PC-9 (cell line): ENCODE data around the gene CALN1. TPM values are rescaled to one million over a fixed set of nuclear protein-coding genes. Genes with fewer than 3 reads are reported as not detected.

ENCODE experiments used
- BruUV-seq: library from RNA; stranded (reverse); fragments of 400-500 nt; replicated peaks from 2 replicates; lab custom pipeline; 2021; lab: Mats Ljungman, UMichigan
- CTCF ChIA-PET: fragments of 300-600 bp; sonication (Branson Sonifier 250); formaldehyde crosslinking; loops from one replicate; lab custom pipeline; 2022; ENCODE audit warnings: antibody characterized with exemption; lab: Charles Lee
- POLR2A ChIA-PET: fragments of 300-600 bp; sonication (Branson Sonifier 250); formaldehyde crosslinking; loops from one replicate; lab custom pipeline; 2022; ENCODE audit warnings: antibody characterized with exemption; ENCODE audit not compliant: unreplicated experiment; lab: Charles Lee
- DNase-seq, 2 experiments: peaks; one replicate each; pipeline versions ENCODE4 v3.0.0 to v3.0.0-alpha.2; 2015 to 2022; ENCODE audit warnings: mixed read lengths in 1 of 2
- H2AFZ ChIP-seq: fragments of 200-600 bp; sonication (generic); 2 replicates; pipeline ENCODE4 v1.8.1; 2017; ENCODE audit warnings: antibody characterized with exemption
- H3F3A ChIP-seq: fragments of 200-600 bp; sonication (generic); 2 replicates; pipeline ENCODE4 v1.8.1; 2017; ENCODE audit warnings: antibody characterized with exemption, mild to moderate bottlenecking, low read depth; ENCODE audit not compliant: insufficient read depth
- H3K27ac ChIP-seq: fragments of 200-600 bp; sonication (generic); 2 replicates; pipeline ENCODE4 v1.6.1; 2016; ENCODE audit warnings: mixed run types
- H3K27me3 ChIP-seq: fragments of 200-600 bp; sonication (generic); 2 replicates; pipeline ENCODE4 v1.6.1; 2016; ENCODE audit warnings: low read depth, mixed run types; ENCODE audit not compliant: insufficient read depth
- H3K36me3 ChIP-seq: fragments of 200-600 bp; sonication (generic); 2 replicates; pipeline ENCODE4 v1.6.1; 2016; ENCODE audit warnings: low read depth, mixed run types
- H3K4me1 ChIP-seq: fragments of 200-600 bp; sonication (generic); replicated peaks from 2 replicates; pipeline ENCODE4 v1.6.1; 2016; ENCODE audit warnings: mixed run types; ENCODE audit not compliant: insufficient read depth
- H3K4me2 ChIP-seq: fragments of 200-600 bp; sonication (generic); 2 replicates; pipeline ENCODE4 v1.6.1; 2017; ENCODE audit warnings: mixed run types
- H3K4me3 ChIP-seq: fragments of 200-600 bp; sonication (generic); 2 replicates; pipeline ENCODE4 v1.6.1; 2016; ENCODE audit warnings: mixed run types
- H3K79me2 ChIP-seq: fragments of 200-600 bp; sonication (generic); 2 replicates; pipeline ENCODE4 v1.6.1; 2017; ENCODE audit warnings: low read depth, mixed run types
- H3K9me2 ChIP-seq: fragments of 200-600 bp; sonication (generic); 2 replicates; pipeline ENCODE4 v1.8.1; 2017; ENCODE audit warnings: mild to moderate bottlenecking; ENCODE audit not compliant: insufficient read depth
- H3K9me3 ChIP-seq: fragments of 200-600 bp; sonication (generic); 2 replicates; pipeline ENCODE4 v1.8.1; 2016; ENCODE audit warnings: low read depth; ENCODE audit not compliant: insufficient read depth
- H4K20me1 ChIP-seq: fragments of 200-600 bp; sonication (generic); 2 replicates; pipeline ENCODE4 v1.8.1; 2017; ENCODE audit not compliant: insufficient read depth
- EZH2 ChIP-seq: fragments of 200-600 bp; sonication (generic); IDR thresholded peaks from 2 replicates; pipeline ENCODE4 v1.8.0; 2017; ENCODE audit warnings: antibody characterized with exemption, low read depth
- intact Hi-C: fragments of 100-400 bp; cut with micrococcal nuclease; formaldehyde crosslinking; loops from one replicate; pipeline ENCODE4 v1.10.0; 2022; ENCODE audit not compliant: unreplicated experiment
- total RNA-seq: library from RNA; stranded (reverse); gene quantifications from 2 replicates; pipeline ENCODE4 v1.2.3, GENCODE V29; 2021
- TF ChIP-seq, protein P1 (sequence below): fragments of 200-600 bp; sonication (generic); conservative IDR thresholded peaks from 2 replicates; pipeline ENCODE4 v1.6.1; 2017; ENCODE audit warnings: mixed run types, antibody characterized with exemption, mild to moderate bottlenecking, moderate library complexity

CALN1 gene
- total RNA-seq, 1 experiment from 2014 or later = not detected

DNA sequence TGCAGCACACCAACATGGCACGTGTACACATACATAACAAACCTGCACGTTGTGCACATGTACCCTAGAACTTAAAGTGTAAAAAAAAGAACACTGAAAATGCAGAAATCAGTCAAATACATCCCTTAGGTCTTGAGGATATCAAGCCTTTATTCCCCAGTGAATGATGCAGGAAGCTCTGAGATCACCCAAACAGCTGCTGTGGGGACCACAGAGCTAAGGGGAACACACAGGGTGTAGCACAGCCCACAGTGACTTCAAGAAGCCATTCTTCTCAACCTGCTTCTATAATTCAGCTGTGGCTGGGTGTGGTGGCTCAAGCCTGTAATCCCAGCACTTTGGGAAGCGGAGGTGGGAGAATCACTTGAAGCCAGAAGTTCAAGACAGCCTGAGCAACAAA, 314.9 kb downstream of the CALN1 start:
- CTCF ChIA-PET = no interaction called here
- Histone ChIP-seq H2AFZ (no peak overlapping the region), H4K20me1 (no peaks in the 10 kb centered on the region), H3K27ac (no peak overlapping the region), H3K27me3 (peaks cover 37% of the 10 kb centered on the region), H3K4me1 (no peaks in the 10 kb centered on the region), H3F3A (no peaks in the 10 kb centered on the region), H3K4me2 (no peak overlapping the region), H3K9me3 (no peaks in the 10 kb centered on the region), H3K4me3 (no peak overlapping the region), H3K9me2 (no peaks in the 10 kb centered on the region), H3K79me2 (no peaks in the 10 kb centered on the region), H3K36me3 (no peaks in the 10 kb centered on the region)
- intact Hi-C loops = no loop called here
- POLR2A ChIA-PET = no interaction called here
- DNase-seq = no peak
- TF ChIP-seq EZH2 = no peak
- TF ChIP-seq, protein P1, sequence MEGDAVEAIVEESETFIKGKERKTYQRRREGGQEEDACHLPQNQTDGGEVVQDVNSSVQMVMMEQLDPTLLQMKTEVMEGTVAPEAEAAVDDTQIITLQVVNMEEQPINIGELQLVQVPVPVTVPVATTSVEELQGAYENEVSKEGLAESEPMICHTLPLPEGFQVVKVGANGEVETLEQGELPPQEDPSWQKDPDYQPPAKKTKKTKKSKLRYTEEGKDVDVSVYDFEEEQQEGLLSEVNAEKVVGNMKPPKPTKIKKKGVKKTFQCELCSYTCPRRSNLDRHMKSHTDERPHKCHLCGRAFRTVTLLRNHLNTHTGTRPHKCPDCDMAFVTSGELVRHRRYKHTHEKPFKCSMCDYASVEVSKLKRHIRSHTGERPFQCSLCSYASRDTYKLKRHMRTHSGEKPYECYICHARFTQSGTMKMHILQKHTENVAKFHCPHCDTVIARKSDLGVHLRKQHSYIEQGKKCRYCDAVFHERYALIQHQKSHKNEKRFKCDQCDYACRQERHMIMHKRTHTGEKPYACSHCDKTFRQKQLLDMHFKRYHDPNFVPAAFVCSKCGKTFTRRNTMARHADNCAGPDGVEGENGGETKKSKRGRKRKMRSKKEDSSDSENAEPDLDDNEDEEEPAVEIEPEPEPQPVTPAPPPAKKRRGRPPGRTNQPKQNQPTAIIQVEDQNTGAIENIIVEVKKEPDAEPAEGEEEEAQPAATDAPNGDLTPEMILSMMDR = no peak
- BruUV-seq = no TSS peak

DNA sequence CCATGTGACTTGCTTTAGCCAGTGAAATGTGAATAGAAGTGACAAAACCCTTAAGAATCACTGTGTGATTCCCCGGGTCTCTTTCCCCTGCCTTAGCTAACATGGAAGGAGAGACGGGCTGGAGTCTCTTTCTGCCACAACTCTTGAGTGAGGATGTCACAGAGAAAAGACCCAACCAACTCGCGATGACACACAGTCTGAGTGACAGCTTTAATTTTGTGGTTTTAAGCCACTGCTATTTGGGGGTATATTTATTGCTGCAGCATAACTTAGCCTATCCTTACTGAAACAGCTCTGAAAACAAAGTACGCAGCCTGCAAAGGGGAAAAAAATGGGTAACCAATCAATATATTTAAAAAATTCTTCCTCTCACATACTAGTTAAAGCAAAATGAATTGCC, 319.4 kb downstream of the CALN1 start:
- Histone ChIP-seq H3K4me3 (no peak overlapping the region), H3F3A (no peaks in the 10 kb centered on the region), H3K9me2 (no peaks in the 10 kb centered on the region), H3K9me3 (no peaks in the 10 kb centered on the region), H3K4me2 (no peak overlapping the region), H3K4me1 (no peaks in the 10 kb centered on the region), H3K27me3 (0 out of 2 replicates have a peak, but pooled peaks cover 6% of the 10 kb centered on the region), H3K79me2 (no peaks in the 10 kb centered on the region), H4K20me1 (no peaks in the 10 kb centered on the region), H2AFZ (no peak overlapping the region), H3K27ac (no peak overlapping the region), H3K36me3 (no peaks in the 10 kb centered on the region)
- ChIA-PET POLR2A (no interaction called here), CTCF (no interaction called here)
- no TSS peak for BruUV-seq
- no peak for TF ChIP-seq EZH2
- intact Hi-C loops = no loop called here
- DNase-seq = no peak

DNA sequence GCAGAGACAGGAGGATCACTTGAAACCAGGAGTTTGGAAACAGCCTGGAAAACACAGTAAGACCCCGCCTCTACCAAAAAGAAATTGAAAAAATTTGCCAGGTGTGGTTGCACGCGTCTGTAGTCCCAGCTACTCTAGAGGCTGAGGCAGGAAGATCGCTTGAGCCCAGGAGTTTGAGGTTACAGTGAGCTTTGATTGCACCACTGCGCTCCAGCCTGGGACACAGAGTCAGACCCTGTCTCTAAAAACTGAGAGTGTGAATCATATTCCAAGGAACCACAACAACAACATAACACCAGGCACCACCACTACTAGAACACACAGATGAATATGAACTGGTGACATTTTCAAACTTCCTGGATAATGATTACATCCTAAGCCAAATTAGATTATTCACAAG, 324.2 kb downstream of the CALN1 start:
- Histone ChIP-seq H3K27ac (no peak overlapping the region), H2AFZ (no peak overlapping the region), H3K9me3 (no peaks in the 10 kb centered on the region), H3K4me1 (no peaks in the 10 kb centered on the region), H3K36me3 (no peaks in the 10 kb centered on the region), H3K27me3 (peaks cover 23% of the 10 kb centered on the region), H3K79me2 (no peaks in the 10 kb centered on the region), H4K20me1 (no peaks in the 10 kb centered on the region), H3K9me2 (no peaks in the 10 kb centered on the region), H3K4me2 (no peak overlapping the region), H3K4me3 (no peak overlapping the region), H3F3A (no peaks in the 10 kb centered on the region)
- DNase-seq = no peak
- TF ChIP-seq, protein P1 = no peak
- TF ChIP-seq EZH2 = no peak
- ChIA-PET POLR2A (no interaction called here), CTCF (no interaction called here)
- intact Hi-C loops = no loop called here
- no TSS peak for BruUV-seq

- Histone ChIP-seq H3K36me3 (no peaks in the 10 kb centered on the region), H2AFZ (no peak overlapping the region), H3K4me3 (no peak overlapping the region), H3K27me3 (peaks cover 49% of the 10 kb centered on the region), H3K4me2 (no peak overlapping the region), H3K79me2 (no peaks in the 10 kb centered on the region), H3K4me1 (no peaks in the 10 kb centered on the region), H3K9me3 (no peaks in the 10 kb centered on the region), H3F3A (no peaks in the 10 kb centered on the region), H3K9me2 (no peaks in the 10 kb centered on the region), H4K20me1 (no peaks in the 10 kb centered on the region), H3K27ac (no peak overlapping the region)
- DNase-seq = no peak
- POLR2A ChIA-PET = no interaction called here
- CTCF ChIA-PET = no interaction called here
- TF ChIP-seq EZH2 = no peak
- TF ChIP-seq, protein P1 = no peak
- BruUV-seq = no TSS peak
- intact Hi-C loops = no loop called here
Measured at GRCh38 chr7:72080865-72081510, 331.1 kb downstream of the CALN1 start.
